ENCODE data around the gene MSMB.

MSMB gene

GRCh38 chr10:46040004-46040403 lies 6.1 kb downstream of the MSMB start:
- Histone ChIP-seq H4K20me1 (ENCODE audit: low read depth, low read length) (no peaks in the 10 kb centered on the region), H3K9me2 (replicated peaks; ENCODE audit: insufficient read depth, low read length) (no peaks in the 10 kb centered on the region), H3K9ac (ENCODE audit: low read length) (no peak overlapping the region), H3K79me2 (ENCODE audit: insufficient read depth, low read length) (no peaks in the 10 kb centered on the region), H3K4me2 (ENCODE audit: low read depth, low read length, poor library complexity, severe bottlenecking) (no peak overlapping the region), H3K36me3 (ENCODE audit: low read length) (no peaks in the 10 kb centered on the region), H3K27me3 (ENCODE audit: low read length) (no peaks in the 10 kb centered on the region), H3K9me3 (ENCODE audit: insufficient read depth, low read length) (no peaks in the 10 kb centered on the region), H2AFZ (ENCODE audit: low read depth, low read length, severe bottlenecking) (no peak overlapping the region), H3K27ac (ENCODE audit: low read depth, low read length) (no peak overlapping the region), H3K4me3 (ENCODE audit: insufficient read depth, low read length, poor library complexity, severe bottlenecking) (no peak overlapping the region), H3F3A (ENCODE audit: insufficient read depth) (no peaks in the 10 kb centered on the region)
- no peak for TF ChIP-seq EZH2phosphoT487 (conservative IDR thresholded peaks at IDR 0.05; ENCODE audit: low read length)
- no peak for TF ChIP-seq CTCF (IDR thresholded peaks at IDR 0.05; ENCODE audit: insufficient read depth, low read length, poor library complexity, severe bottlenecking)

- no peaks in the 10 kb centered on the region for H3K27me3 ChIP-seq (ENCODE audit: low read length)
- H3F3A ChIP-seq (ENCODE audit: insufficient read depth): no peaks in the 10 kb centered on the region
- no peaks in the 10 kb centered on the region for H3K9me2 ChIP-seq (replicated peaks; ENCODE audit: insufficient read depth, low read length)
- H3K36me3 ChIP-seq (ENCODE audit: low read length): no peaks in the 10 kb centered on the region
- TF ChIP-seq EZH2phosphoT487 (conservative IDR thresholded peaks at IDR 0.05; ENCODE audit: low read length): no peak
- no peak for TF ChIP-seq CTCF (IDR thresholded peaks at IDR 0.05; ENCODE audit: insufficient read depth, low read length, poor library complexity, severe bottlenecking)
- no peak overlapping the region for H3K9ac ChIP-seq (ENCODE audit: low read length)
- H2AFZ ChIP-seq (ENCODE audit: low read depth, low read length, severe bottlenecking): no peak overlapping the region
- no peak overlapping the region for H3K27ac ChIP-seq (ENCODE audit: low read depth, low read length)
- no peak overlapping the region for H3K4me3 ChIP-seq (ENCODE audit: insufficient read depth, low read length, poor library complexity, severe bottlenecking)
- H4K20me1 ChIP-seq (ENCODE audit: low read depth, low read length): no peaks in the 10 kb centered on the region
- no peak overlapping the region for H3K4me2 ChIP-seq (ENCODE audit: low read depth, low read length, poor library complexity, severe bottlenecking)
- H3K79me2 ChIP-seq (ENCODE audit: insufficient read depth, low read length): no peaks in the 10 kb centered on the region
- H3K9me3 ChIP-seq (ENCODE audit: insufficient read depth, low read length): no peaks in the 10 kb centered on the region
These were observed 8.8 kb downstream of the MSMB start for GRCh38 chr10:46037107-46037825.

DNA sequence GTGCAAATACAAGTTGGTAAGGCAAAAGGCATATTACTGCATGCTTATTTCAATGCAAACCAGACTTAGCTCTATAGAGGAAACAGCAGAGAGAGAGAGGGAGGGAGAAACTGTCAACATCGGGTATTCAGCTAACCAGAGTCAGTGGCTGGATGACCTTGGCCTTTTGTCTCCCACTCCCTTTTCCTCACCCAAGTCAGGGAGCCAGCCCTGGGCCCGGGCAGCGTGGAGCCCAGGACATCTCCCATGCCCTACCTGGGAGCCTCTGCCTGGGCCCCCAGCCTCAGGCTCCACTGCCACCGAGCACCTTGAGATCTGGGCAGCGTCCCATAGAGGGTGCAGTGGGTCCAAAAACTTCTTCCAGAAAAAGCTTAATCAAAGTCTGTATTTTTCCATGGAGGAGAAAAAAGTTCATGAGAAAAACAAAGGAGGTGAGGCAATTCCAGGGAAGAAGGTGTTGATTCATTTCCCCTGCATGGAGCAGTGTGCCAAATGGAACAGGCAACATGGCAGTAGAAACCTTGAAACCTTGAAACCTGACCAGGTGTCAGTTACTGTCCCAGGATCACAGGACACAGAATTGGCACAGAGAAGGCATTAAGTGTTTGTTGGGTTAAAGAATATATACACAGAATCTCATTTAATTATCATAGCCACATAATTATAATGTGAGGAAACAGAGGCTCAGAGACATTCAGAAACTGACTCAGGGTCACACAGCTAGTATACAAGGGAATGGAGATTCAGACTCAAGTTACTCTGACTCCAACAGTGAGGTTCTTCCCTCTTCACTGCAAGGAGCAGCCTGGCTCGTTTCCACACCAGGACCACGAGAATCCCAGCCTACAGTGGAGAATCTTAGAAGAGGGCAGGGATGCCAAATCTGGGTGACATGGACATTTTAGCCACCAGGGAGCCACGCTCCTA lies 9.9 kb downstream of the MSMB start:
- H3K4me3 ChIP-seq (ENCODE audit: insufficient read depth, low read length, poor library complexity, severe bottlenecking): no peak overlapping the region
- no peak overlapping the region for H3K9ac ChIP-seq (ENCODE audit: low read length)
- H3K4me2 ChIP-seq (ENCODE audit: low read depth, low read length, poor library complexity, severe bottlenecking): no peak overlapping the region
- H3K79me2 ChIP-seq (ENCODE audit: insufficient read depth, low read length): no peaks in the 10 kb centered on the region
- H3K9me3 ChIP-seq (ENCODE audit: insufficient read depth, low read length): no peaks in the 10 kb centered on the region
- no peaks in the 10 kb centered on the region for H3K36me3 ChIP-seq (ENCODE audit: low read length)
- no peaks in the 10 kb centered on the region for H3K9me2 ChIP-seq (replicated peaks; ENCODE audit: insufficient read depth, low read length)
- H3K27ac ChIP-seq (ENCODE audit: low read depth, low read length): no peak overlapping the region
- H3K27me3 ChIP-seq (ENCODE audit: low read length): no peaks in the 10 kb centered on the region
- TF ChIP-seq EZH2phosphoT487 (conservative IDR thresholded peaks at IDR 0.05; ENCODE audit: low read length) (no peak), CTCF (IDR thresholded peaks at IDR 0.05; ENCODE audit: insufficient read depth, low read length, poor library complexity, severe bottlenecking) (no peak)
- no peak overlapping the region for H2AFZ ChIP-seq (ENCODE audit: low read depth, low read length, severe bottlenecking)
- H3F3A ChIP-seq (ENCODE audit: insufficient read depth): no peaks in the 10 kb centered on the region
- no peaks in the 10 kb centered on the region for H4K20me1 ChIP-seq (ENCODE audit: low read depth, low read length)

Data from SU-DHL-6 (cell line).